HG02763 (cell line): ENCODE measurements around the gene RGS6.

Source experiments
- ATAC-seq: cut with Tn5 transposase; IDR thresholded peaks from one replicate; pipeline ENCODE4 v1.9.1; 2021; ENCODE audit warnings: mild to moderate bottlenecking, moderate library complexity; ENCODE audit not compliant: unreplicated experiment

The RGS6 gene

GRCh38 chr14:72383865-72384264 lies 451.6 kb downstream of the RGS6 start:
- ATAC-seq: no peak

DNA sequence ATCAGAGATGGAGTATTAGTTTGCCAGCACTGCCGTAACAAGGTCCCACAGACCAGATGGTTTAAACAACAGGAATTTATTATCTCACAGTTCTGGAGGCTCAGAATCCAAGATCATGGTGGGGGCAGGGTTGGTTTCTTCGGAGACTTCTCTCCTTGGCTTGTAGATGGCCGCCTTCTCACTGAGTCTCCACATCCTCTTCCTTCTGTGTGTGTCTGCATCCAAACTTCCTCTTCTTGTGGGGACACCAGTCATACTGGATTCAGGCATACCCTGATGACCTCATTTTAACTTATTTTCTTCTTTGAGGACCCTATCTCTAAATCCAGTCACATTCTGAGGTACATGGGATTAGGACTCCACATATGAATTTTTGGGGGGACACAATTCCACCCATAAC lies 455.5 kb downstream of the RGS6 start:
- ATAC-seq: no peak

- ATAC-seq: no peak
Measured at GRCh38 chr14:72389200-72389599, 457.0 kb downstream of the RGS6 start.

DNA sequence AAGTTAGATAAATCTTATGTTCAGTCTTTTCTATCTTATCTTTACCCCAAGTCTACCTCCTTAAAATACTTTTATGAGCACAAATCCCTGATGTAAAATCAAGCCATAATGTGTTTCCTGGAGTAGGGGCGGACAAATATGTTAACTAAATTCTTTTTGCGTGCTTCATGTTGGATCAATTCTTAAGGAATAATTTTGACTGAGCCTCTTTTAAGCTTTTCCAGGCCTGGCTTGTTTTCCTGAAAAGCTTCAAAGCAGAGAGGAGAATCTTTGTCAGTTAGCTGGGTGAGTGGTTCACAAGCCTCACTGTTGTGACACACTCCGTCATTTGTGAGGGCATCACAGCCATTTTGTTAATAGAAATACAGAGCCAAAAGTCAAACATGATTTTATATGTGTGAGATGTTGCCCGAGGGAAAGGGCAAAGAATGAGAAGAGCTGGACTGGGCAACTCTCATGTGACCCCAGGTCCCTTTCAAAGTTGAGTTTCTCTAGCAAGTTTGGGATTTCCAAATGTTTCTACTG lies 468.9 kb downstream of the RGS6 start:
- no peak for ATAC-seq

DNA sequence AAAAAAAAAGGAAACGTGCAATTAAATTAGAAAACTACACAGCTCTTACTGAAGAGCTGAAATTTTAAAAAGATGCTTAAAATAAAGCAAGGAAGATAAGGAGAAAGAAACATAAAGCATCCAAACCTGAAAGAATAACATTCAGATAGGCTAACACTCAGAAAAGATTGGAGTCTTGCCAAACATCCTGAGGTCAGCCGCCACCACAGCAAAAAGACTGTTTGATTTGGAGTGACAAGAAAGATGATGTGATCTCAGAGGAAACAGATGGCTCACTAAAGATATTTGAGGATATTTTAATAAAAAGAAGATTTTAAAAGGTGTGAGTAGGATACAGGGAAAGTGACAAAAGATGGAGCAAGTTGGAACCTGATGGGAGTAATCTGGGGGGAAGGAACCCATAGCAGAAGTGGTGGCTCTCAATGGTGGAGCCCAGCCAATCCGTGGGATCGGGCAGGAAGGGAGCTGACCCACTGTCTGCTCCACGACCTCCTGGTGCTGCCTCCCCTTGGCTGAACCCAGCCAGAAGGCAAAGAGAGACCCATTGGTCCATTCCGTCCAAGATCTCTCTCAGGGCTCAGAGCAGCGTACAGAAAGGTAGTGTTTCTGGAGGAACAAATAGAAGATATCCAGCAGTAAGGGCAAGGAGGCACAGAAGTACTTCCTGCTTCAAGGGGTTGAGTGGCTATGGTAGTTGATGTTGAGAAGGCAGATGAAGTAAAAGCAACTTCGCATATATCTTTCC lies 469.6 kb downstream of the RGS6 start:
- ATAC-seq: no peak

DNA sequence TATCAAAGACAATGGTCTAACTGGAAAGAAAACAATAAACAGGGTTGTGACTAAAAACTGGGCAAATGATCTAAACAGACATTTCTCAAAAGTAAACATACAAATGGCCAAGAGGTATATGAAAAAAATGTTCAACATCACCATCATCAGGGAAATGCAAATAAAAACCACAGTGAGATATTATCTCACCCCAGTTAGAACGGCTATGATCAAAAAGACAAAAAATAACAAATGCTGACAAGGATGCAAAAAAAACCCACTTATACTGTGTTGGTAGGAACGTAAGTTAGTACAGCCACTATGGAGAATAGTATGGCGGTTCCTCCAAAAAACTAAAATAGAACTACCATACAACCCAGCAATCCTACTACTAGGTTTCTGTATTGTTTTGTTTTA lies 470.1 kb downstream of the RGS6 start:
- no peak for ATAC-seq

- no peak for ATAC-seq
Measured at GRCh38 chr14:72404106-72404774, 472.0 kb downstream of the RGS6 start.

- no peak for ATAC-seq
Measured at GRCh38 chr14:72404998-72405397, 472.8 kb downstream of the RGS6 start.

DNA sequence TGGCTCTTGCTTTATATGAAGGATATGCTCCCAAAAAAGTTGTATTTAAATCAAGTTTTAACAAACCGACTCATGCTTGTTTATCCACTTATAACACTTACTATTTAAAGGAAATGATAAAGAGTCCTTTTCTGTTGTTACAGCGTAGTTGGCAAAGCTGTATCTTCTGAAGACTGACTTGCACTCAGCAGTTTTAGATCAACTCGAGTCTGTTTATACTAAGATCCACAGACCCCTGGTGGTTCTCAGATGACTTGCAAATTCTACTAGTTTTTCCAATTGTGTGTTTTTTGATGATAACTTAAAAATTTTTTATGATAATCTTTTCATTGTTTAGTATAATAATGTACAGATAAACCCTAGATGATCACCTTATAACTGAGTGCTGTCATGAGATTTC lies 475.8 kb downstream of the RGS6 start:
- ATAC-seq: no peak

DNA sequence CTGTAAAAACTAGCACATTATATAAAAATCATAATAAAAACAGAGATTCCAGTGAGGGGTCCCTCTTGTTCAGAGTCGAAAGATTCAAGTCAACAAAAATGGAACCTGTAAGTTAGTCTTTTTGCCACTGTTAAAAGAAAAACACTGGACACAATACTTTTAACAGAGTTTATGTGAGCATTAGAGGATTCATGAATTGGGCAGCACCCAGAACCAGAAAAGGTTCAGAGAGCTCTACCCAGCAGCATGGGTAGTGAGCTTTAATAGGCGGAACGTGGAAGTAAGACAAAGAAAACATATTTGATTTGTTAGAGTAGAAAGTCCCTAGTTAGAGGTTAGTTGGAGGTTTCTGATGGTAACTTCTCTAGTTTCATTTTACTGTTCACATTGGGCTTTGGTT lies 476.8 kb downstream of the RGS6 start:
- no peak for ATAC-seq

DNA sequence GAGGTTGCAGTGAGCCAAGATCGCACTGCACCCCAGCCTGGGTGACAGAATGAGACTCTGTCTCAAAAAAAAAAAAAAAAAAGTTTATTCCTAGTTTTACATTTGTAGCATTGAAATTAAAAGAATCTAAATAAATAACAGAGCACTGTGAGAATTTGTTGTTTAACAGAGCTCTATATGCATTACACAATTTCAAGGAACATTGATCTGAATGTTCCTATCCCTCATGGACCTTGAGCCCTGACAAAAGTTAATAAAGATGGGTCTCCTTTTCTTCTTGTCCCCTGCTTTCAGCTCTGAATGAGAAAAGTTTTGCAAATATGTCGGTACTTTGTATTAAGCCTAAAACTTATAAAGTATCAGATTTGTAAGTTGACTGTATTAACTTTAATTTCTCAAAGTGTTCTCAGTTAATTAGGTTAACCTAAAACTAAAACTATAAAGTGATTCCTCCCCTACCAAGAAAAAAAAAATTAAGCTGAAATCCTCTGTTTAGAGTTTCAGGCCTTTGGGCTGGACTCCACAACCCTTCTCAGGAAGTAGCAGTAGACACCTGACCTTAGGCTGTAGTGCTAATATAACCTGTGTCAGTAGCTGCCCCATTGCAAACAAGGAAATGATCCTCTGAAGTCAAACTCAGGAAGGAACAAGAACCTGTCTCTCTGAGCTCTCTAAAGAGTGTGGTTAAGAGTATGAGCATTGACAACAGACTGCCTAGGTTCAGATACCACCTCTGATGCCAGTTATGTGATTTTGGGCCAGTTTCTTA lies 484.0 kb downstream of the RGS6 start:
- no peak for ATAC-seq

DNA sequence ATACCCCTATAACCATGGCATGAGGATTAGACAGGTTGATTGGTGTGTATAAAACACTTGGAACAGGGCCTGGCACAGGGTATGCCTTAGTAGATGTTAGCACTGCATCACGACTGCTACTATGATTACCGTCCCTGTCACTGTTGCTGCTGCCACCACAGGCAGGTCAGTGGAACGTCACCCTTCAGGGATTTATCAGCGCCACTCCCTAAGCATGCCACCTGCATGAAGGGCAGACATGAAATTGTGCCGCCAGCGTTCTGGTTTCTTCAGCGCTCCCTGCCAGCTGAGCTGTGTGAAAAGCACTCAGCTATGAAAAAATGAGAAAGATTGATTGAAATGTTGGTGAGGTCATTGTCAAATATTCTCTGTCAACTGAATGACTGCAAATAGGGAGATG lies 484.7 kb downstream of the RGS6 start:
- ATAC-seq: no peak

GRCh38 chr14:72418806-72419205 lies 486.6 kb downstream of the RGS6 start:
- ATAC-seq: no peak

DNA sequence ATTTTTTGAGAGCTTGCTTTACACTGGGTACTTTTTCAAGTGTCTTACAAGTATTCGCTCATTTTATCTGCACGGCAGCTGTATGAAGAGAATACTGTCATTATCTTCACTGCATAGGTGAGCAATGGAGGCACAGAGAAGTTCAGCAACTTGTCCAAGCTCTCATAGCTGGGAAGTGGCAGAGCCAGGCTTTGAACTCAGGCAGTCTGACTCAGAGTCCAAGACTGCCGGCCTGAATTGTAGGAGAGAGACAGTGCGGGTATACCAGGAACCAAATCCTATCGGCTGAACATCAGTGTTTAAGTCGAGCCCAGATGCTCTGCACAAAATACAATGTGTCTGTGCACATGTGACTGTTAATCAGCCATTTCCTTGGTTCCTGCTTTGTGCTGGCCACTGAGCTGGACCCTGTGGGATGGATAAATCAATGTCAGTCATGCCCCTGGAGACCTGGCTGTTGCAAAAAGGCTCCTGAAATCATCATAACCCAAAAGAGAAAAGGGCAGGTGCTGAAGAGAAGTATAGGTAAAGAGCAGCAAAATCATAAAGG lies 487.1 kb downstream of the RGS6 start:
- ATAC-seq: no peak

DNA sequence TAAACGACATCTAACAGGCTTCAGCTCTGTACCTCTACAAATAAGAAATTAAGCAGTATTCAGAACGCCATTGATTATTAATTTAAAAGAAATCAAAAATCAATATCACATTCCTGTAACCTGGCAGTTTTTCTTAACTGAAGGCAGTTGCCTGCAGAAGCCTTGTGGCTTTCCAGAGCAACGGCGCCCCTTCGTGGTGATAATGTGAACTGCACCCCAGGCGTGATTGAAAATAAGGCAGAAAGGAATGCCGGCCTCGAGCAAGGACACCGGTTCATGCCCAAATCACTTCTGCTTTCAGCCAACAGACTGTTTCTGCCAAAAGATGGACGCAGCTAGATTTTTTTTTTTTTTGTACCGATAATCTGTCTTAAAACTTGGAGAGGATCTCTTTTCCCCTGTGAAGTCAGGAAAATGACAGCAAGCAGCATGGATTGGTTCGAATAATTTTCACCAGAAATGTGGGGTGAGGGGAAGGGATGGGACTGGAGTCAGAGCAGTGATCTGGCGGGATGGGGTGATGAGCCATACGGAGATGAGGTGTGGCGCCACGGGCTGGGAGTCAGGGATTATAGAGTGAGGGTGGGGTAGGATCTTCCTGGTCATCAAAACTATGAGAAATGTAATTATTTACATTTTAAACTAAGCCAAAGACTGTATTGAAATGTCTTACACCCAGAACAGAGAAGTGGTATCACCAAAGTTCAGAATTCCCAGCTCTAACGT lies 488.7 kb downstream of the RGS6 start:
- ATAC-seq: no peak

- ATAC-seq: no peak
Measured at GRCh38 chr14:72423957-72424356, 491.7 kb downstream of the RGS6 start.

DNA sequence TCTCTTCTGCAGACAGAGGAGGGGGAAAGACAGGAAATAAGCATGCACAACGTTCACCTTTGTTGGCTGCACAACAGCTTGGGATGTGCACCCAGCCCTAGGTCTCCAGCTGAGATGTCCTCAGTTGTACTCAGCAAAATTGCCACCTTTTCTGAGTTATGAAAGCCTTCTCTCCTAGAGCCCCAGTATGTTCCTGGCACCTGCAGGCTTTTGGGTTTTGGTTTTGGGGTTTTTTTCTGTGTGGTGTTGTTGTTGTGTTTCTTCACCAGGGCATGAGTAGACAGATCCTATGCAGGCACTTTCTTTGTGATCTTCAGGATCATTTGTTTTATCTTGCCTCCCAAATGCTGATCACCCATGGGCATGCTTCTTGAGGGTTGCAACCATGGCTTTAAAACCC lies 498.2 kb downstream of the RGS6 start:
- no peak for ATAC-seq

DNA sequence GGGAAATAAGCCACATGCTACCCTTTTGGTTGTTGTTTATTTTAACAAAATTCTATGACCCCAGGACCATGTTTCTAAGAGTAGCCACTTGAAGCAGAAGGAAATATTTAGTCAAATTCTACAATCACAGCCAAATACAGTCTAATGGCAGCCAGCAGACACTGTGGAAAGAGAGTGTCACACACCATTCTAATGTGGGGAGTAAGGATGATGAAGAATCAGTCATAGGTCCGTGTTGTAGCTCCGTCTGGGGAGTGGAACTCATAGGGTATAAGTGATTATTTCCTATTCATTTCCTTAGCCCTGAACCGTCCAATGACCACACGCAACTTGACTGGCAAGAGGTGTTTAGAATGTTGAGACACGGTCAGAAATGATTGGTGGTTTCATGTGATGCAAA lies 500.5 kb downstream of the RGS6 start:
- ATAC-seq: no peak

DNA sequence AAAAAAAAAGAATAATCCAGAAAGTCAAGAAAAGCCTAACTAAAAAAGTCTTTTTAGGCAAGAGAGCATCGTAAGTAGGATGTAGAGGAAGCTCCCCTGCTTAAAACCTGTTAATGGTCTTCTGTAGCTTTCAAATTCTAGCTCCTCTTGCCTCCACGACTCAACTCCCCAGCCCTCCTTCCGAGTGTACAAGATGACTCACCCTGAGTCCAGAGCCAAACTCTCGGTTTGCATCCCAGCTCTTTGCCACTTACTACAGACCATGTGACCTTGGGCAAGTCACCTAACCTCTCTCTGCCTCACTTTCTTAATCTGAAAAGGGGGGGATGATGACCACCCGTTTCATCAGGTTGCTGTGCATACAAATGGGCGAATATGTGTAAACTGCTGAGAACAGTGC lies 501.3 kb downstream of the RGS6 start:
- ATAC-seq: no peak

DNA sequence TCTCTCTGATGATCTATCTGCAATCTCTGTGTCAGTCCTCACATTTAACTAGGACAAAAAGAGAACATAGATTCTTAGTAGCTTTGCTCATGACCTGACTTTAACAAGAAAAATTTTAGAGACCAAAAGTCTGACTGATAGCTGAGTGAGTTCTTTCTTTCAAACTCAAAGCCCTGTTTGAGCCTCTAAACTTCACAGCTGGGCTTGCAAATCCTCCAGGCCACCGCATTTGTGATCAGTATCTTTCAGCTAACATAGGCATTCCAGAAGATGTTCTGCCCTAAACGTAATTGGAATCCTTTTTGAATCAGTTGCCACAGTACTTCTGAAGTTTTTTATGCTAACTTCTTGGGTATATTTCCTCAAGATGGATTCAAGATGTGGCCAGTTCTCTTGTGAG lies 502.6 kb downstream of the RGS6 start:
- ATAC-seq: no peak

DNA sequence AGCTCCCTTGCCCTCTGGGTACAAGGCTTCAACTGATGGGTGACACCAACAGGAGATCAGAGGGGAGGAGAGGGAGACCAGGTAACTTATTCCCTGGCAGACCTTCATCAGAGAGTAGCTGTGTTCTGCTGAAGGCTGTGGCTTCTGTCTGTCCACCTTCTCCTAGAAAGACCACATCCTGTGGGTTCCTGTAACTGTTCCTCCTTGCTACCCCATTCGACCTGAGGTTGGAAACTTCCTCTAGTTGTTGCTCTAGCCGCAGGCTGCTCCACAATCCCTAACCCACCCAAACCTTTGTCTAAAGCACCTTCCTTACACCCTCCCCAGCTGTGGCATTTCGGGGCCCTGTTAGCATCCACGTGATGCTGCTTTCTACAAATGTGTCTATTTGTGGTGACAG lies 507.5 kb downstream of the RGS6 start:
- ATAC-seq: no peak
